ENCODE results near the gene FGF1. TPM values are rescaled to one million over a fixed set of nuclear protein-coding genes. Genes with fewer than 3 reads are reported as not detected.

FGF1 gene
- total and polyA plus RNA-seq, 2 donors (not counting 3 experiments of a cell fraction or from before 2014, with no cell fraction given): not detected

DNA sequence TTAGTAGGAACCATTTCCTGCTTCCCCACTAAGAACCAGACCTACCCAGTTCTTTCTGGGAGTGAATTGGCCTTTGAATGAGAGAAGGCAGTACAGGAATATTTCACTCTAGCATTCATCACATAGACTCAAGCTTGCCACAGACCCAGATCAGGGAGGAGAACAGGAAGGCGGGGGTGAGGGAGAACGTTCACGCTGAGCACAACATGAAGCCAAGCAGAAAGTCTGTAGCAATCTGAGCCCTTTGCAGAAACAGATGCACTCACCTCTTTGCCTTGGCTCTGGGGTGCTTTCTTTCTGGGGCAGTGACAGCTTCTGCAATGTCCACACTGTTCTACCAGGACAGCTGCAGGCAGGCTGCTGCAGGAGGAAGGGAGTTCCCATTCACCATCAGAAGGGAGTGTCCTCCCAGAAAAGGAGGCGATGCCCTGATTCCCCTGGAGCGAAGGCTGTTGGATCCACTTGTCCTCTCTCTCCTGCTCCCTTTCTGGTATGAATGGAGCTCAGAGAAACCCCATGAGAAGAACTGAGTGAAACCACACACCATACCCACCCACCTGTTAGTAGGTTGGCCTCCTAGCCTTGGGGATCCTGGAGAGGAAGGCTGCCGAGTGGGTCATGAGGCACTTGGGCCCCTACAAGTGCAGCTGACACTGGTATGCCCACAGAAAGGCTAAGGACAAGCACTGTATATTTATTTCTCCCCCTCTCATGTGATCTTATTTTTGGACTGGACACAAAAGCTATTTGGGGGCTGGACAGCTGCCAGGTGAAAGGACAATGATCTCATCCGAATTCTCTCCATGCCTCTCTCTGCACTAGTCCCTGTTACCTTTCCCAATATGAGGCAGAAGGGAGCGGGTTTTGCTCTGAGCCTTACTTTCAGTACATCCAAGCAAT is 11.7 kb upstream of the FGF1 start:
- TF ChIP-seq, protein P1, sequence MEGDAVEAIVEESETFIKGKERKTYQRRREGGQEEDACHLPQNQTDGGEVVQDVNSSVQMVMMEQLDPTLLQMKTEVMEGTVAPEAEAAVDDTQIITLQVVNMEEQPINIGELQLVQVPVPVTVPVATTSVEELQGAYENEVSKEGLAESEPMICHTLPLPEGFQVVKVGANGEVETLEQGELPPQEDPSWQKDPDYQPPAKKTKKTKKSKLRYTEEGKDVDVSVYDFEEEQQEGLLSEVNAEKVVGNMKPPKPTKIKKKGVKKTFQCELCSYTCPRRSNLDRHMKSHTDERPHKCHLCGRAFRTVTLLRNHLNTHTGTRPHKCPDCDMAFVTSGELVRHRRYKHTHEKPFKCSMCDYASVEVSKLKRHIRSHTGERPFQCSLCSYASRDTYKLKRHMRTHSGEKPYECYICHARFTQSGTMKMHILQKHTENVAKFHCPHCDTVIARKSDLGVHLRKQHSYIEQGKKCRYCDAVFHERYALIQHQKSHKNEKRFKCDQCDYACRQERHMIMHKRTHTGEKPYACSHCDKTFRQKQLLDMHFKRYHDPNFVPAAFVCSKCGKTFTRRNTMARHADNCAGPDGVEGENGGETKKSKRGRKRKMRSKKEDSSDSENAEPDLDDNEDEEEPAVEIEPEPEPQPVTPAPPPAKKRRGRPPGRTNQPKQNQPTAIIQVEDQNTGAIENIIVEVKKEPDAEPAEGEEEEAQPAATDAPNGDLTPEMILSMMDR (IDR thresholded peaks at IDR 0.05; ENCODE audit: extremely low read depth in 1 of 2, insufficient read depth in 1 of 2, low read depth in 1 of 2, low read length in 2 of 2): no peak
- TF ChIP-seq, protein P2, sequence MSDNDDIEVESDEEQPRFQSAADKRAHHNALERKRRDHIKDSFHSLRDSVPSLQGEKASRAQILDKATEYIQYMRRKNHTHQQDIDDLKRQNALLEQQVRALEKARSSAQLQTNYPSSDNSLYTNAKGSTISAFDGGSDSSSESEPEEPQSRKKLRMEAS (IDR thresholded peaks at IDR 0.05; ENCODE audit: insufficient read depth, insufficient read length): no peak
- TF ChIP-seq MYC (IDR thresholded peaks at IDR 0.05; ENCODE audit: low read depth, low read length) (no peak), JUN (IDR thresholded peaks at IDR 0.05; ENCODE audit: borderline replicate concordance, insufficient read depth, insufficient read length, low read depth) (no peak), POLR2A (IDR thresholded peaks at IDR 0.05; ENCODE audit: low read depth, low read length) (no peak), POLR2AphosphoS5 (IDR thresholded peaks at IDR 0.05; ENCODE audit: insufficient read depth, low read depth, low read length) (no peak), FOS (IDR thresholded peaks at IDR 0.05; ENCODE audit: borderline replicate concordance, insufficient read depth, low read length) (no peak), EZH2 (IDR thresholded peaks at IDR 0.05; ENCODE audit: borderline replicate concordance, low read depth, low read length, severe bottlenecking) (no peak), GATA2 (IDR thresholded peaks at IDR 0.05; ENCODE audit: insufficient read depth, insufficient read length, low read depth, low read length) (no peak)
- Histone ChIP-seq H3K27me3 (ENCODE audit: control insufficient read depth in 2 of 2, insufficient read depth in 2 of 2, low read length in 2 of 2) (peaks cover 0 to 6% of the 10 kb centered on the region in 2 experiments), H3K9me1 (replicated peaks; ENCODE audit: control insufficient read depth, extremely low read depth, insufficient read depth, low read length) (no peaks in the 10 kb centered on the region), H3K27ac (ENCODE audit: insufficient read depth, low read depth, low read length) (no peak overlapping the region), H2AFZ (ENCODE audit: low read depth, low read length) (no peak overlapping the region), H3K36me3 (ENCODE audit: control insufficient read depth in 2 of 2, extremely low read depth in 1 of 2, insufficient read depth in 2 of 2, low read length in 2 of 2) (no peaks in the 10 kb centered on the region), H3K9me3 (replicated peaks; ENCODE audit: control insufficient read depth, insufficient read depth, low read length) (no peaks in the 10 kb centered on the region), H3K9ac (replicated peaks; ENCODE audit: extremely low read depth, insufficient read depth, low read length) (no peak overlapping the region), H4K20me1 (replicated peaks; ENCODE audit: control insufficient read depth, extremely low read depth, insufficient read depth, low read length) (no peaks in the 10 kb centered on the region), H3K4me2 (ENCODE audit: insufficient read depth, low read length) (no peak overlapping the region), H3K4me1 (ENCODE audit: control insufficient read depth, extremely low read depth, insufficient read depth, low read length) (no peaks in the 10 kb centered on the region), H3K4me3 (replicated peaks in 1 of 3; ENCODE audit: insufficient read depth in 1 of 3, low read depth in 1 of 3, low read length in 3 of 3) (no peak overlapping the region), H3K79me2 (ENCODE audit: control insufficient read depth, insufficient read depth, low read length) (no peaks in the 10 kb centered on the region)
- FAIRE-seq (no peak), DNase-seq (ENCODE audit: low read depth, low spot score) (no peak)
- intact Hi-C loops (cut with micrococcal nuclease) (loop anchor here (2.0 to 10.0 kb wide), 3 partner anchors 383 to 705 kb away; no protein-coding TSS in a partner anchor), dilution Hi-C loops (cut with MboI; ENCODE audit: extremely low pct_ligation_motif_present, low sequenced_read_pairs) (no loop called here)
- ChIA-PET CTCF (interaction anchor here (0.8 to 9.3 kb wide), 20 partner anchors 9 to 697 kb away, joined by 3 to 355 read pairs (median 11); partner anchors contain the start of gene FGF1), POLR2A (no interaction called here)
- no TSS peak for BruUV-seq (replicated peaks)

Measured in endothelial cell of umbilical vein (primary cell).